Keratinocyte (primary cell): ENCODE measurements around the gene TRAPPC13.

Source experiments
- EZH2 ChIP-seq: IDR thresholded peaks from one replicate; pipeline ENCODE4 v1.6.1; 2012; ENCODE audit warnings: inconsistent platforms, mild to moderate bottlenecking, low read length, moderate library complexity
- TF ChIP-seq, protein P1 (sequence below), 3 experiments: IDR thresholded peaks in 1 of 3; conservative IDR thresholded peaks in 1 of 3; optimal IDR thresholded peaks in 1 of 3; 2 replicates in 2 of 3; 3 replicates in 1 of 3; pipeline versions ENCODE3 to v1.5.1; 2011; ENCODE audit warnings: low read length in 3 of 3, mild to moderate bottlenecking in 3 of 3, moderate library complexity in 2 of 3, control low read depth in 1 of 3, inconsistent platforms in 1 of 3; ENCODE audit not compliant: insufficient read depth in 2 of 3; ENCODE audit errors: extremely low read depth in 1 of 3

DNA sequence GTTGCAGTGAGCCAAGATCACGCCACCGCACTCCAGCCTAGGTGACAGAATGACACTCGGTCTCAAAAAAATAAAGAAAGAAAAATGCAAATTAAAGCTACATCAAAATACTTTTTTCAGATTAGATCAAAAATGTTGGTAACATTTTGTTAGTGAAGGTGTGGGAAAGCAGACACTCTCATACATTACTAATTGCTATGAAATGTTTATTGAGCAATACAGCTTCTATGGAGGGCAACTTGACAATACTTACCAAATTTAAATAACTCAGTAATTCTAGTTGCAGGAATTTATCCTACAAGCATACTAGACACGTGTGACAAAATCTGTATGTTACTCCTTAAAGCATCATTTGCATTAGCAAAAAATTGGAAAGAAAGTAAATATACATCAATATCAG is 4.8 kb upstream of the TRAPPC13 start:
- TF ChIP-seq, protein P1, sequence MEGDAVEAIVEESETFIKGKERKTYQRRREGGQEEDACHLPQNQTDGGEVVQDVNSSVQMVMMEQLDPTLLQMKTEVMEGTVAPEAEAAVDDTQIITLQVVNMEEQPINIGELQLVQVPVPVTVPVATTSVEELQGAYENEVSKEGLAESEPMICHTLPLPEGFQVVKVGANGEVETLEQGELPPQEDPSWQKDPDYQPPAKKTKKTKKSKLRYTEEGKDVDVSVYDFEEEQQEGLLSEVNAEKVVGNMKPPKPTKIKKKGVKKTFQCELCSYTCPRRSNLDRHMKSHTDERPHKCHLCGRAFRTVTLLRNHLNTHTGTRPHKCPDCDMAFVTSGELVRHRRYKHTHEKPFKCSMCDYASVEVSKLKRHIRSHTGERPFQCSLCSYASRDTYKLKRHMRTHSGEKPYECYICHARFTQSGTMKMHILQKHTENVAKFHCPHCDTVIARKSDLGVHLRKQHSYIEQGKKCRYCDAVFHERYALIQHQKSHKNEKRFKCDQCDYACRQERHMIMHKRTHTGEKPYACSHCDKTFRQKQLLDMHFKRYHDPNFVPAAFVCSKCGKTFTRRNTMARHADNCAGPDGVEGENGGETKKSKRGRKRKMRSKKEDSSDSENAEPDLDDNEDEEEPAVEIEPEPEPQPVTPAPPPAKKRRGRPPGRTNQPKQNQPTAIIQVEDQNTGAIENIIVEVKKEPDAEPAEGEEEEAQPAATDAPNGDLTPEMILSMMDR (optimal IDR thresholded peaks at IDR 0.05 in 1 of 3, IDR thresholded peaks at IDR 0.05 in 1 of 3, conservative IDR thresholded peaks at IDR 0.05 in 1 of 3; ENCODE audit: extremely low read depth in 1 of 3, insufficient read depth in 2 of 3, low read length in 3 of 3) = no peak
- TF ChIP-seq EZH2 = no peak
